Measurements from ENCODE around the gene SFTPD.
"Not testable (repeated sequence)": the region's sequence is repeated elsewhere in the genome, so short reads cannot be mapped to it uniquely, and the experiment has no call there.

SFTPD gene

DNA sequence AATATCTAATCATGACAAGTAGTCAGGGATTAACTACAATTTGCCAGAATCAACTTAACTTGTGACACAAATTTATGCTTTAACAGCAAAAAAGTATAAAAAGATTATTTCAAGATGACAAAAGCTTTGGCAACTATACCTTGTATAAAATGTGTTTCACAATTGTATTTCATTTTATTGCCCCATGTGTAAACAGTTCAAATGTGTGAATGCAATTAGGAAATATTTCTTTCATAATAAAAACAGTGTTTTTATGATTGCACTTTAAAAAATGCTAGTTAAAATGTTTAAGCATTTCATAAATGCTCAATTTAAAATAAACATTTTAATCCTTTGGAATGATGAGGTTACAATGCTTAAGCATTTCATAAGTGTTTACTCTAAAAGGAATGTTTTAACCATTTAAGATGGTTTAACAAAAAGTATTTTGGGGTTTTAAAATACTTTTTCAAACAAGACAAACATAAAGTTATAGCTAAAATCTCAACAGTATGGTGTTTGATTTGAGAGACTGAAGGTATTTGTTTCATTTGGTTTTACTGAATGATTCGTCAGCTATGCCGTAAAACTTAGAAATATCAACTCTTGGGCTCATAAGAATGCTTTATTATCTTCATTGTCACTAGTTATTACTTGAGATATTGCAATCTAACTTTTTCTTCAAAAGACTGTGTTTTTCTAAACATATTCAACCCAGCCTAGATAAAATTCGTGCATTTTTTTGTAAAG lies 50.1 kb downstream of the SFTPD start:
- TF ChIP-seq, protein P1, sequence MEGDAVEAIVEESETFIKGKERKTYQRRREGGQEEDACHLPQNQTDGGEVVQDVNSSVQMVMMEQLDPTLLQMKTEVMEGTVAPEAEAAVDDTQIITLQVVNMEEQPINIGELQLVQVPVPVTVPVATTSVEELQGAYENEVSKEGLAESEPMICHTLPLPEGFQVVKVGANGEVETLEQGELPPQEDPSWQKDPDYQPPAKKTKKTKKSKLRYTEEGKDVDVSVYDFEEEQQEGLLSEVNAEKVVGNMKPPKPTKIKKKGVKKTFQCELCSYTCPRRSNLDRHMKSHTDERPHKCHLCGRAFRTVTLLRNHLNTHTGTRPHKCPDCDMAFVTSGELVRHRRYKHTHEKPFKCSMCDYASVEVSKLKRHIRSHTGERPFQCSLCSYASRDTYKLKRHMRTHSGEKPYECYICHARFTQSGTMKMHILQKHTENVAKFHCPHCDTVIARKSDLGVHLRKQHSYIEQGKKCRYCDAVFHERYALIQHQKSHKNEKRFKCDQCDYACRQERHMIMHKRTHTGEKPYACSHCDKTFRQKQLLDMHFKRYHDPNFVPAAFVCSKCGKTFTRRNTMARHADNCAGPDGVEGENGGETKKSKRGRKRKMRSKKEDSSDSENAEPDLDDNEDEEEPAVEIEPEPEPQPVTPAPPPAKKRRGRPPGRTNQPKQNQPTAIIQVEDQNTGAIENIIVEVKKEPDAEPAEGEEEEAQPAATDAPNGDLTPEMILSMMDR (IDR thresholded peaks at IDR 0.05; ENCODE audit: low read depth, low read length): no peak
- H3K27ac ChIP-seq: no peak overlapping the region
- no peak overlapping the region for H3K4me3 ChIP-seq (ENCODE audit: low read depth, low read length)
- no peaks in the 10 kb centered on the region for H3K9me3 ChIP-seq (ENCODE audit: severe bottlenecking)
- no peaks in the 10 kb centered on the region for H3K36me3 ChIP-seq
- DNase-seq: no peak
- no peaks in the 10 kb centered on the region for H3K27me3 ChIP-seq (ENCODE audit: insufficient read depth, low read depth, severe bottlenecking)

DNA sequence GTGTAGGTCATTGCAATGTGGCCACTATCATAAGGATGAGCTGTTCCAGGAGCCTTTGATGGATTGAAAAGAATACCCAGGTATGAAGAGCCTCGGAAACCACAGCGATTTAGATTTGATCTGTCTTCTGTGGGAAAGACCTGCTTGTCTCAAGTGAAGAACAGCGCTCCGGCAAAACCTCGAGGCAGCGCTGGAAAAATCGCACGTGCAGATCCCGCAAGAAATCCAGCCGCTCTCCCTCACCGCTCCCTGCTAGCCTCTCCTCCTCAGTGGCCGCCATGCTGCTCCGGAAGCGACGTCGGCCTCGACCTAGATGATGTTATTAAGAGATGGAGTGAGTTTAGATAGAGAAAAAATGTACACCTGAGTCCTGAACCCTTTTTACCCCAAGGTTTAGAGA lies 56.0 kb downstream of the SFTPD start:
- H3K36me3 ChIP-seq; H3K4me3 ChIP-seq (ENCODE audit: low read depth, low read length); DNase-seq; H3K27me3 ChIP-seq (ENCODE audit: insufficient read depth, low read depth, severe bottlenecking); H3K27ac ChIP-seq; H3K9me3 ChIP-seq (ENCODE audit: severe bottlenecking): not testable (repeated sequence)

DNA sequence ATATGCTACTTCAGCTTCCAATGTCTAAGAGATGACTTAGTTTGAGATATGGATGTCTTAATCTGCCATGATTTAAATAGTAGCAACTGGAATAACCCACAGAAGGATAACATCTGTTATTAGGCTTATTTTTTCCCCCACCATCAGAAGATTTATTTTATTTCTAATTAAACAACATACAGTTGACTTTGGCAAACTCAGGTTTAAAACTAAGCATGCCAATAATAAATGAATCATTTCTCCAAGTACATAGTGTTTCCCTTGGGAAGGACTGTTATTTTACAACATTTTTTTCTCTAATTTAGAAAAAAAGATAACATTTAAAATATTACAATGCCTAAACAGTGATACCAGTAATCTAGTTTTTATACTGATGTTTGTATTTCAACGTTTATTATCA lies 58.4 kb downstream of the SFTPD start:
- TF ChIP-seq, protein P1 (IDR thresholded peaks at IDR 0.05; ENCODE audit: low read depth, low read length): no peak
- no peak for DNase-seq
- H3K4me3 ChIP-seq (ENCODE audit: low read depth, low read length): no peak overlapping the region
- no peaks in the 10 kb centered on the region for H3K36me3 ChIP-seq
- H3K9me3 ChIP-seq (ENCODE audit: severe bottlenecking): no peaks in the 10 kb centered on the region
- H3K27ac ChIP-seq: no peak overlapping the region
- H3K27me3 ChIP-seq (ENCODE audit: insufficient read depth, low read depth, severe bottlenecking): no peaks in the 10 kb centered on the region

DNA sequence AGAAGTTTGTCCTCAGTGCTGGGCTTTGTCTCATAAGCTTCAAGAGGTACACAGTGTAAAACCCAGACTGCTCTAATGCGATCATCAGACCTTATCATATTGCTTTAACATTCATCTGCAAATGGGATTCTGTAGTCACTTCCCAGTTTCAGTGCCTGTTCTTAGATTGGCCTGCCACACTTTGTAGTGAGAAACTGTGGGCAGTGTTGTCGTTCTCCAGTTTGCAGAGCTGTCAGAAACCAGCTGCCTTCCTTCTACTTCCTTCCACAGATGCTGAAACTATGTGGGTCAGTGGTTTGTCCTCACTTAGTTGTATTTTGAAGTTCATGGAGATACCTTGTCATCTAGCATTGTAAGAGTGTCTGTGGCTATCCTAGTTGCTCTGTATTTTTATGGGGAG lies 59.9 kb downstream of the SFTPD start:
- H3K4me3 ChIP-seq (ENCODE audit: low read depth, low read length); H3K9me3 ChIP-seq (ENCODE audit: severe bottlenecking); DNase-seq; H3K27ac ChIP-seq; H3K27me3 ChIP-seq (ENCODE audit: insufficient read depth, low read depth, severe bottlenecking); H3K36me3 ChIP-seq: not testable (repeated sequence)
